HepG2 (cell line): ENCODE data around the gene HES3. TPM values are rescaled to one million over a fixed set of nuclear protein-coding genes. Genes with fewer than 3 reads are reported as not detected.
A peak's percentile ranks its signal among the peaks of the same experiment; 100 is the strongest.

ENCODE experiments used
- HOMEZ ChIP-seq: IDR thresholded peaks from 2 replicates; pipeline ENCODE4 v1.6.1; 2016; ENCODE audit warnings: low read depth
- HOXA3 ChIP-seq: sonication (generic); formaldehyde crosslinking; IDR thresholded peaks from 2 replicates; pipeline ENCODE4 v1.5.0; 2020; ENCODE audit warnings: missing genetic modification reagents
- JUN ChIP-seq: sonication (generic); formaldehyde crosslinking; IDR thresholded peaks from 2 replicates; pipeline ENCODE4 v1.4.0; 2020; ENCODE audit warnings: mild to moderate bottlenecking, missing genetic modification reagents
- MAF1 ChIP-seq: sonication (generic); formaldehyde crosslinking; IDR thresholded peaks from 2 replicates; pipeline ENCODE4 v1.5.0; 2020; ENCODE audit warnings: missing genetic modification reagents, borderline replicate concordance
- MED8 ChIP-seq: sonication (generic); formaldehyde crosslinking; IDR thresholded peaks from 2 replicates; pipeline ENCODE4 v1.8.1; 2023; ENCODE audit warnings: mild to moderate bottlenecking, missing genetic modification reagents; ENCODE audit not compliant: insufficient replicate concordance
- XRCC5 ChIP-seq: fragments of 200-400 bp; formaldehyde crosslinking; optimal IDR thresholded peaks from 2 replicates; pipeline ENCODE3; 2017; ENCODE audit warnings: mild to moderate bottlenecking, low read length
- ZBTB10 ChIP-seq: sonication (generic); formaldehyde crosslinking; IDR thresholded peaks from 2 replicates; pipeline ENCODE4 v1.4.0; 2020; ENCODE audit warnings: missing genetic modification reagents, borderline replicate concordance
- ZBTB25 ChIP-seq: IDR thresholded peaks from 2 replicates; pipeline ENCODE4 v1.6.1; 2018; ENCODE audit warnings: missing genetic modification reagents
- ZBTB42 ChIP-seq: sonication (generic); formaldehyde crosslinking; IDR thresholded peaks from 2 replicates; pipeline ENCODE4 v1.5.0; 2020; ENCODE audit warnings: mild to moderate bottlenecking, missing genetic modification reagents
- ZBTB43 ChIP-seq: sonication (generic); formaldehyde crosslinking; conservative IDR thresholded peaks from 2 replicates; pipeline ENCODE4 v1.4.0; 2020; ENCODE audit warnings: missing genetic modification reagents
- ZBTB7B ChIP-seq: sonication (generic); formaldehyde crosslinking; IDR thresholded peaks from 2 replicates; pipeline ENCODE4 v1.4.0; 2020; ENCODE audit warnings: missing genetic modification reagents
- ZFP82 ChIP-seq: sonication (generic); formaldehyde crosslinking; IDR thresholded peaks from 2 replicates; pipeline ENCODE4 v1.5.1; 2020; ENCODE audit warnings: mild to moderate bottlenecking, missing genetic modification reagents, borderline replicate concordance
- ZIK1 ChIP-seq: sonication (generic); formaldehyde crosslinking; IDR thresholded peaks from 2 replicates; pipeline ENCODE4 v1.5.0; 2020; ENCODE audit warnings: mild to moderate bottlenecking, low read depth, missing genetic modification reagents, borderline replicate concordance
- ZNF207 ChIP-seq: fragments of 450-650 bp; IDR thresholded peaks from 2 replicates; pipeline ENCODE4 v1.6.1; 2016; ENCODE audit warnings: antibody characterized with exemption, borderline replicate concordance
- ZNF263 ChIP-seq: sonication (generic); formaldehyde crosslinking; IDR thresholded peaks from 2 replicates; pipeline ENCODE4 v1.4.0; 2020; ENCODE audit warnings: missing genetic modification reagents
- ZNF441 ChIP-seq: sonication (generic); formaldehyde crosslinking; IDR thresholded peaks from 2 replicates; pipeline ENCODE4 v1.7.0; 2021; ENCODE audit warnings: missing genetic modification reagents, borderline replicate concordance
- ZNF768 ChIP-seq: sonication (generic); formaldehyde crosslinking; IDR thresholded peaks from 2 replicates; pipeline ENCODE4 v1.4.0; 2020; ENCODE audit warnings: missing genetic modification reagents
- ZNF790 ChIP-seq: sonication (generic); formaldehyde crosslinking; IDR thresholded peaks from 2 replicates; pipeline ENCODE4 v1.8.0; 2022; ENCODE audit warnings: missing genetic modification reagents, mild to moderate bottlenecking, borderline replicate concordance
- polyA plus RNA-seq, 8 experiments: library from polyadenylated mRNA; depleted of rRNA in 3 of 8; stranded (reverse) in 7 of 8; unstranded in 1 of 8; fragments of >200 nt; fragmentation: Illumina TruSeq in 4 of 8; extraction: Trizol in 4 of 8; gene quantifications; 2 replicates each; pipeline versions ENCODE4 v1.2.1 to v1.2.3, GENCODE V29; 2011 to 2016; ENCODE audit warnings: low read depth in 4 of 8, missing spikeins in 1 of 8, mixed read lengths in 1 of 8; ENCODE audit not compliant: insufficient read depth in 1 of 8
- total RNA-seq, 5 experiments: library from RNA; depleted of rRNA; stranded (reverse); fragments of >200 nt; fragmentation: Illumina TruSeq; extraction: Trizol; gene quantifications; 2 replicates each; pipeline ENCODE4 v1.2.3, GENCODE V29; 2016; ENCODE audit warnings: low read depth in 1 of 5
- TF ChIP-seq, protein P1 (sequence below): sonication (generic); formaldehyde crosslinking; IDR thresholded peaks from 2 replicates; pipeline ENCODE4 v1.4.0; 2020; ENCODE audit warnings: mild to moderate bottlenecking, missing genetic modification reagents
- TF ChIP-seq, protein P2 (sequence below): sonication (generic); formaldehyde crosslinking; IDR thresholded peaks from 2 replicates; pipeline ENCODE4 v1.4.0; 2020; ENCODE audit warnings: missing genetic modification reagents

The HES3 gene
- total and polyA plus RNA-seq, 2 of the 13 experiments (the other 11 are each of a cell fraction or from before 2014, with no cell fraction given), result not detected

DNA sequence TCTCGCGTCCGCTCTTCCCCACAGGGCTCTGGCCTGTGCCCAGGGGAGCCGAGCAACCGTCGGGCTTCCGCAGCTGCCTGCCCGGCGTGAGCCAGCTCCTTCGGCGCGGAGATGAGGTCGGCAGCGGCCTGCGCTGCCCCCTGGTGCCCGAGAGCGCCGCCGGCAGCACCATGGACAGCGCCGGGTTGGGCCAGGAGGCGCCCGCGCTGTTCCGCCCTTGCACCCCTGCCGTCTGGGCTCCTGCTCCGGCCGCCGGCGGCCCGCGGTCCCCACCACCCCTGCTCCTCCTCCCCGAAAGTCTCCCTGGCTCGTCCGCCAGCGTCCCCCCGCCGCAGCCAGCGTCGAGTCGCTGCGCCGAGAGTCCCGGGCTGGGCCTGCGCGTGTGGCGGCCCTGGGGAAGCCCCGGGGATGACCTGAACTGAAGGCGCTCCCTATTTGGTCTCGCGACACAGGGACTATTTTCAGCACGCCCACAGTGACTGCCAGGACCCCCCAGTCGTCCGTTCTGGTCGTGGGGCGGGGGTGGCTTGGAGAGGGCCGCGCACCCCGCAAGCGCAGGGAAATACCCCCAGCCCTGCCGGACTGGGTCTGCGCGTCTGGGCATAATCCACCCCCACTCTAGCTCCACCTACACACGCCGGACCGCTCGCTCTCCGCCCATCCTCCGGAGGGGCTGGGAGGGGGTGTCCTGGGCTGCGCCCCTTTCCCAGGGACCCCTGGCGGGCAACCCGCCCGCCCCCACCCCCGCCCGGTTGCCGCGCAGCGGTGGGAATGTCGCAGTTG is 1.3 kb downstream of the HES3 start (continued):
- TF ChIP-seq ZBTB25 (peak; percentile 96), ZNF207 (no peak), ZFP82 (CRISPR knock-in tag) (peak; percentile 94; the same call in 1 of the 2 replicates), HOXA3 (CRISPR knock-in tag) (peak; percentile 91), JUN (CRISPR knock-in tag) (peak; percentile 61; the same call in 1 of the 2 replicates), ZBTB42 (CRISPR knock-in tag) (peak; percentile 96), XRCC5 (peak; percentile 92), ZNF441 (CRISPR knock-in tag) (peak; percentile 97), HOMEZ (peak; percentile 65), ZBTB7B (CRISPR knock-in tag) (peak; percentile 97), ZNF263 (CRISPR knock-in tag) (peak; percentile 89), ZIK1 (CRISPR knock-in tag) (peak; percentile 99), ZBTB10 (CRISPR knock-in tag) (peak; percentile 97), ZNF768 (CRISPR knock-in tag) (peak; percentile 92), MED8 (CRISPR knock-in tag) (peak; percentile 69), MAF1 (CRISPR knock-in tag) (peak; percentile 98), ZBTB43 (peak; percentile 96), ZNF790 (CRISPR knock-in tag) (peak; percentile 99)
- TF ChIP-seq, protein P1, sequence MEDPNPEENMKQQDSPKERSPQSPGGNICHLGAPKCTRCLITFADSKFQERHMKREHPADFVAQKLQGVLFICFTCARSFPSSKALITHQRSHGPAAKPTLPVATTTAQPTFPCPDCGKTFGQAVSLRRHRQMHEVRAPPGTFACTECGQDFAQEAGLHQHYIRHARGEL (CRISPR knock-in tag), result 0 out of 2 replicates have a peak, but pooled peaks have one; percentile 54
- TF ChIP-seq, protein P2, sequence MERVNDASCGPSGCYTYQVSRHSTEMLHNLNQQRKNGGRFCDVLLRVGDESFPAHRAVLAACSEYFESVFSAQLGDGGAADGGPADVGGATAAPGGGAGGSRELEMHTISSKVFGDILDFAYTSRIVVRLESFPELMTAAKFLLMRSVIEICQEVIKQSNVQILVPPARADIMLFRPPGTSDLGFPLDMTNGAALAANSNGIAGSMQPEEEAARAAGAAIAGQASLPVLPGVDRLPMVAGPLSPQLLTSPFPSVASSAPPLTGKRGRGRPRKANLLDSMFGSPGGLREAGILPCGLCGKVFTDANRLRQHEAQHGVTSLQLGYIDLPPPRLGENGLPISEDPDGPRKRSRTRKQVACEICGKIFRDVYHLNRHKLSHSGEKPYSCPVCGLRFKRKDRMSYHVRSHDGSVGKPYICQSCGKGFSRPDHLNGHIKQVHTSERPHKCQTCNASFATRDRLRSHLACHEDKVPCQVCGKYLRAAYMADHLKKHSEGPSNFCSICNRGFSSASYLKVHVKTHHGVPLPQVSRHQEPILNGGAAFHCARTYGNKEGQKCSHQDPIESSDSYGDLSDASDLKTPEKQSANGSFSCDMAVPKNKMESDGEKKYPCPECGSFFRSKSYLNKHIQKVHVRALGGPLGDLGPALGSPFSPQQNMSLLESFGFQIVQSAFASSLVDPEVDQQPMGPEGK, result peak; percentile 83
